CD4-positive, alpha-beta T cell (primary cell): ENCODE data around the gene CYP2E1. TPM values are rescaled to one million over a fixed set of nuclear protein-coding genes. Genes with fewer than 3 reads are reported as not detected.
A peak's percentile ranks its signal among the peaks of the same experiment; 100 is the strongest.

Experiments
- ATAC-seq: fragments of 200-7000 bp; cut with Tn5 transposase; one replicate; pipeline ENCODE4 v1.10.0; 2022; ENCODE audit warnings: mild to moderate bottlenecking; ENCODE audit not compliant: poor library complexity
- CTCF ChIA-PET: fragments of 350-600 bp; sonication (Branson Sonifier 250); formaldehyde crosslinking; loops from one replicate; lab custom pipeline; 2021; ENCODE audit warnings: antibody characterized with exemption, inconsistent platforms; lab: Charles Lee
- POLR2A ChIA-PET: fragments of 350-600 bp; sonication (Branson Sonifier 250); formaldehyde crosslinking; loops from one replicate; lab custom pipeline; 2021; ENCODE audit warnings: antibody characterized with exemption, inconsistent platforms; lab: Charles Lee
- DNase-seq, 14 experiments: peaks; one replicate each; pipeline ENCODE4 v3.0.0-alpha.2; 2013 to 2020; ENCODE audit warnings: mixed read lengths in 2 of 14
- H3K27ac ChIP-seq, 2 donors: one replicate each; pipeline versions ENCODE4 v1.5.1 to v1.7.0; 2013; ENCODE audit warnings: low read length in 2 of 2, low read depth in 1 of 2, mild to moderate bottlenecking in 1 of 2
- H3K27me3 ChIP-seq, 2 experiments: 1 replicate in 1 of 2; 2 replicates in 1 of 2; pipeline versions ENCODE4 v1.6.1 to v1.7.0; 2013; ENCODE audit warnings: low read length in 2 of 2, control low read depth in 1 of 2, mild to moderate bottlenecking in 1 of 2, moderate library complexity in 1 of 2; ENCODE audit not compliant: insufficient read depth in 2 of 2, control insufficient read depth in 1 of 2
- H3K36me3 ChIP-seq: one replicate; pipeline ENCODE4 v1.6.1; 2013; ENCODE audit warnings: low read length, control low read depth; ENCODE audit not compliant: insufficient read depth
- H3K4me1 ChIP-seq: one replicate; pipeline ENCODE4 v1.6.1; 2013; ENCODE audit warnings: low read length, control low read depth; ENCODE audit not compliant: insufficient read depth
- H3K4me3 ChIP-seq: one replicate; pipeline ENCODE4 v1.5.1; 2013; ENCODE audit warnings: mild to moderate bottlenecking, low read length, moderate library complexity
- H3K9me3 ChIP-seq, 2 experiments: 1 replicate in 1 of 2; 2 replicates in 1 of 2; pipeline versions ENCODE4 v1.6.1 to v1.7.0; 2013; ENCODE audit warnings: low read length in 2 of 2, mild to moderate bottlenecking in 2 of 2, control low read depth in 1 of 2, moderate library complexity in 1 of 2; ENCODE audit not compliant: control insufficient read depth in 1 of 2, insufficient read depth in 1 of 2
- H3K27ac Mint-ChIP-seq: one replicate; pipeline ENCODE4 v1.8.0; 2020; ENCODE audit warnings: mixed read lengths
- H3K27me3 Mint-ChIP-seq: one replicate; pipeline ENCODE4 v1.8.0; 2021; ENCODE audit warnings: mixed read lengths
- H3K36me3 Mint-ChIP-seq: one replicate; pipeline ENCODE4 v1.8.0; 2021; ENCODE audit warnings: low read depth, mixed read lengths
- H3K4me1 Mint-ChIP-seq: one replicate; pipeline ENCODE4 v1.8.0; 2021; ENCODE audit warnings: low read depth, mixed read lengths
- H3K4me3 Mint-ChIP-seq: one replicate; pipeline ENCODE4 v1.8.0; 2020; ENCODE audit warnings: mild to moderate bottlenecking, mixed read lengths
- H3K9me3 Mint-ChIP-seq: one replicate; pipeline ENCODE4 v1.8.0; 2020; ENCODE audit warnings: mixed read lengths
- intact Hi-C, 2 experiments: fragments of 100-400 bp; cut with DNase I in 1 of 2; cut with micrococcal nuclease in 1 of 2; formaldehyde crosslinking; loops; one replicate each; pipeline versions ENCODE4 v1.15.1 to v1.9.0; 2023 to 2025; cut with DNase I, micrococcal nuclease
- polyA plus RNA-seq, 2 donors: library from polyadenylated mRNA; unstranded; fragments of 120-200 nt; gene quantifications; one replicate each; pipeline ENCODE4 v1.2.1, GENCODE V29; 2013
- total RNA-seq, 174 experiments: library from RNA in 2 of 174; stranded (reverse) in 2 of 174; gene quantifications; one replicate each; pipeline ENCODE4 v1.2.3 and lab custom pipeline; 2021 to 2026
- TF ChIP-seq, protein P1 (sequence below): fragments of 200-600 bp; IDR thresholded peaks from one replicate; pipeline ENCODE4 v1.8.0; 2022; ENCODE audit warnings: antibody characterized with exemption, mild to moderate bottlenecking

The CYP2E1 gene
- 1 to 10 TPM; 1.6 to 2.0 TPM for total RNA-seq
- polyA plus RNA-seq (2013, experiment 1 of 2): 1.6 TPM
- 3.4 TPM for polyA plus RNA-seq (2013, experiment 2 of 2)
- total RNA-seq (lab: John Stamatoyannopoulos, UW): 0.11 to 2.6 (median 0.78) reads per million in 172 experiments

DNA sequence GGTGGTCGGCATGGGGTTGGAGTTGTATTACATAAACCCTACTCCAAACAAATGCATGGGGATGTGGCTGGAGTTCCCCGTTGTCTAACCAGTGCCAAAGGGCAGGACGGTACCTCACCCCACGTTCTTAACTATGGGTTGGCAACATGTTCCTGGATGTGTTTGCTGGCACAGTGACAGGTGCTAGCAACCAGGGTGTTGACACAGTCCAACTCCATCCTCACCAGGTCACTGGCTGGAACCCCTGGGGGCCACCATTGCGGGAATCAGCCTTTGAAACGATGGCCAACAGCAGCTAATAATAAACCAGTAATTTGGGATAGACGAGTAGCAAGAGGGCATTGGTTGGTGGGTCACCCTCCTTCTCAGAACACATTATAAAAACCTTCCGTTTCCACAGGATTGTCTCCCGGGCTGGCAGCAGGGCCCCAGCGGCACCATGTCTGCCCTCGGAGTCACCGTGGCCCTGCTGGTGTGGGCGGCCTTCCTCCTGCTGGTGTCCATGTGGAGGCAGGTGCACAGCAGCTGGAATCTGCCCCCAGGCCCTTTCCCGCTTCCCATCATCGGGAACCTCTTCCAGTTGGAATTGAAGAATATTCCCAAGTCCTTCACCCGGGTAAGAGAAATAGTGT, at the start of gene CYP2E1:
TSS of gene CYP2E1 (plus strand) at position 407 of the 632 bp plus-strand sequence. CDS start at position 440, 33 bp downstream.
- Histone ChIP-seq H3K36me3 (no peaks in the 10 kb centered on the region), H3K4me3 (peak within 1 kb of the TSS; percentile 40), H3K9me3 (peaks cover 17 to 28% of the 10 kb centered on the region in 2 experiments), H3K27me3 (peaks cover 31 to 54% of the 10 kb centered on the region in 2 experiments), H3K27ac (no peak within 1 kb of the TSS), H3K4me1 (peaks cover 35% of the 10 kb centered on the region)
- H3K36me3 Mint-ChIP-seq: no peaks in the 10 kb centered on the region
- H3K4me1 Mint-ChIP-seq: peaks cover 30% of the 10 kb centered on the region
- intact Hi-C loops: no loop called here
- DNase-seq: no peak
- ChIA-PET POLR2A (no interaction called here), CTCF (no interaction called here)
- no peak for ATAC-seq
- no peak within 1 kb of the TSS for H3K27ac Mint-ChIP-seq
- H3K27me3 Mint-ChIP-seq: peaks cover 71% of the 10 kb centered on the region
- H3K9me3 Mint-ChIP-seq: peaks cover 8% of the 10 kb centered on the region
- TF ChIP-seq, protein P1, sequence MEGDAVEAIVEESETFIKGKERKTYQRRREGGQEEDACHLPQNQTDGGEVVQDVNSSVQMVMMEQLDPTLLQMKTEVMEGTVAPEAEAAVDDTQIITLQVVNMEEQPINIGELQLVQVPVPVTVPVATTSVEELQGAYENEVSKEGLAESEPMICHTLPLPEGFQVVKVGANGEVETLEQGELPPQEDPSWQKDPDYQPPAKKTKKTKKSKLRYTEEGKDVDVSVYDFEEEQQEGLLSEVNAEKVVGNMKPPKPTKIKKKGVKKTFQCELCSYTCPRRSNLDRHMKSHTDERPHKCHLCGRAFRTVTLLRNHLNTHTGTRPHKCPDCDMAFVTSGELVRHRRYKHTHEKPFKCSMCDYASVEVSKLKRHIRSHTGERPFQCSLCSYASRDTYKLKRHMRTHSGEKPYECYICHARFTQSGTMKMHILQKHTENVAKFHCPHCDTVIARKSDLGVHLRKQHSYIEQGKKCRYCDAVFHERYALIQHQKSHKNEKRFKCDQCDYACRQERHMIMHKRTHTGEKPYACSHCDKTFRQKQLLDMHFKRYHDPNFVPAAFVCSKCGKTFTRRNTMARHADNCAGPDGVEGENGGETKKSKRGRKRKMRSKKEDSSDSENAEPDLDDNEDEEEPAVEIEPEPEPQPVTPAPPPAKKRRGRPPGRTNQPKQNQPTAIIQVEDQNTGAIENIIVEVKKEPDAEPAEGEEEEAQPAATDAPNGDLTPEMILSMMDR: no peak
- peak within 1 kb of the TSS; percentile 56 for H3K4me3 Mint-ChIP-seq

DNA sequence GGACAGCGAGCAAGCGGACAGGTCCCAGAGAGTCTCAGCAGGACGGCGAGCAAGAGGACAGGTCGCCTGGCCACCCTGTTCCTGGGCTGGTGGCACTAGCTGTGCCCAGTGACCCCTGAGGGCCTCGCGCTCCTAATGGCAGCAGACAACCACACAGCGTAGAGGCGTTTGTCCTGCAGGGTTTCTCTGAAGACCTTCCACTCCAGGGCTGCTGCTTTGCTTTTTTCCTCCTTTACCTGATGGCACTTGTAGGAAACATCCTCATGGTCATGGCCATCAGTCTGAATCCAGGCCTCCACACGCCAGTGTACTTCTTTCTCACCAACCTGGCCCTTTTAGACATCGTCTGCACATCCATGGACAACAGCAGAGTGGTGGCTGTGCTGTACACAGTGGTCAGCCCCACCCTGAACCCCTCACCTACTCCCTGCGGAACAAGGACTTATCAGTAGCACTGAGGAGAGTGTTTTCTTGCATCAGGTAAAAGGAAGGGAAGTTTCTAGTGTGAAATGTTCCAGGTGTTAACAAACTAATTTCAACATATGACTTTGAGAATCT, 46.0 kb upstream of the CYP2E1 start:
- Histone ChIP-seq H3K27me3 (no peaks in the 10 kb centered on the region), H3K4me3 (no peak overlapping the region), H3K9me3 (peaks cover 4 to 19% of the 10 kb centered on the region in 2 experiments), H3K4me1 (peaks cover 8% of the 10 kb centered on the region), H3K36me3 (no peaks in the 10 kb centered on the region), H3K27ac (no peak overlapping the region)
- Mint-ChIP-seq H3K36me3 (peaks cover 24% of the 10 kb centered on the region), H3K4me1 (peaks cover 6% of the 10 kb centered on the region), H3K4me3 (no peak overlapping the region), H3K9me3 (peaks cover 15% of the 10 kb centered on the region), H3K27me3 (no peaks in the 10 kb centered on the region), H3K27ac (no peak overlapping the region)
- ChIA-PET CTCF (no interaction called here), POLR2A (no interaction called here)
- no peak for DNase-seq
- intact Hi-C loops: no loop called here
- TF ChIP-seq, protein P1: no peak
- no peak for ATAC-seq

DNA sequence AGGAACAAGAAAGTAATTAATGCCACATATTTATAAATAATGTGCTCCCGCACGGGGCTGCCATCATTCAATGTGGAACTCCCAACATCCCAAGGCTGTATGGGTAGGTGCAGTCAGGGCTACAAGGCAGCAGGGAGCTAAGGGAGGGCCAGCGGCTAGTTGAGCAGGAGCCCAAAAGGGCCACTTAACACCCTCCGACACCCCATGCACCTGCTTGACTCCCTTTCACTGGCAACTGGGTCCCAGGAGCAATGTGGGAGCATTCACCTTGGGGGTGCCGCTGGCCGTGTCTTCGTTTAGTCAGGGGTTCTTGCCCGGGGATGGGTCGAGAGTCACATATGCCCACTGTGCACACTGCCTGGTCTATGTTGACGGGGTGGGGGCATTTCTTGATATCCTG, 45.5 kb upstream of the CYP2E1 start:
- H3K9me3 Mint-ChIP-seq: peaks cover 15% of the 10 kb centered on the region
- H3K4me1 Mint-ChIP-seq: peaks cover 1% of the 10 kb centered on the region
- ChIA-PET CTCF (no interaction called here), POLR2A (no interaction called here)
- H3K36me3 ChIP-seq: no peaks in the 10 kb centered on the region
- no peaks in the 10 kb centered on the region for H3K27me3 Mint-ChIP-seq
- no peak overlapping the region for H3K27ac Mint-ChIP-seq
- no peak overlapping the region for H3K4me3 Mint-ChIP-seq
- H3K36me3 Mint-ChIP-seq: peaks cover 29% of the 10 kb centered on the region
- peaks cover 9 to 24% of the 10 kb centered on the region in 2 experiments for H3K9me3 ChIP-seq
- H3K4me1 ChIP-seq: peaks cover 3% of the 10 kb centered on the region
- TF ChIP-seq, protein P1: no peak
- no peak overlapping the region for H3K4me3 ChIP-seq
- ATAC-seq (no peak), DNase-seq (no peak)
- H3K27ac ChIP-seq: no peak overlapping the region
- no peaks in the 10 kb centered on the region for H3K27me3 ChIP-seq
- intact Hi-C loops: no loop called here
